H1 (cell line): ENCODE data around the gene CSNK1D. TPM values are rescaled to one million over a fixed set of nuclear protein-coding genes. Genes with fewer than 3 reads are reported as not detected.

Experiments used
- E2F6 ChIP-seq: IDR thresholded peaks from 2 replicates; pipeline ENCODE4 v1.6.1; 2012; ENCODE audit warnings: inconsistent platforms
- JUN ChIP-seq: IDR thresholded peaks from 2 replicates; pipeline ENCODE4 v1.6.1; 2011; ENCODE audit warnings: low read depth, mild to moderate bottlenecking, improper control_type of control experiment, low read length
- TBP ChIP-seq: IDR thresholded peaks from 2 replicates; pipeline ENCODE4 v1.6.1; 2011; ENCODE audit warnings: low read depth, low read length, improper control_type of control experiment
- polyA plus RNA-seq, 7 experiments: library from polyadenylated mRNA; depleted of rRNA in 3 of 7; stranded (reverse) in 5 of 7; unstranded in 2 of 7; fragments of >200 nt in 5 of 7; fragments of 200-250 nt in 2 of 7; gene quantifications; 1 replicate in 5 of 7; 2 replicates in 1 of 7; 4 replicates in 1 of 7; pipeline versions ENCODE4 v1.2.1 to v1.2.3, GENCODE V29; 2011 to 2013; ENCODE audit warnings: missing spikeins in 2 of 7, mixed read lengths in 2 of 7
- total RNA-seq: library from RNA; stranded (reverse); fragmentation: NEBNext Ultra II Directional; extraction: Animal tissue kit (Norgen Biotek cat#: 25700); gene quantifications from 2 replicates; pipeline ENCODE4 v1.2.1, GENCODE V29; 2021

Gene CSNK1D
- total and polyA plus RNA-seq, 2 of the 8 experiments (the other 6 are each of a cell fraction or from before 2014, with no cell fraction given) = 73.5 to 103 TPM

- TF ChIP-seq E2F6 = no peak
- TF ChIP-seq TBP = no peak
- TF ChIP-seq JUN = no peak
These were observed 38.3 kb downstream of the CSNK1D start (continued) for GRCh38 chr17:82235056-82235774.
